Measurements from ENCODE around the gene GYPC.
"Not testable (repeated sequence)": the region's sequence is repeated elsewhere in the genome, so short reads cannot be mapped to it uniquely, and the experiment has no call there.

GYPC gene

DNA sequence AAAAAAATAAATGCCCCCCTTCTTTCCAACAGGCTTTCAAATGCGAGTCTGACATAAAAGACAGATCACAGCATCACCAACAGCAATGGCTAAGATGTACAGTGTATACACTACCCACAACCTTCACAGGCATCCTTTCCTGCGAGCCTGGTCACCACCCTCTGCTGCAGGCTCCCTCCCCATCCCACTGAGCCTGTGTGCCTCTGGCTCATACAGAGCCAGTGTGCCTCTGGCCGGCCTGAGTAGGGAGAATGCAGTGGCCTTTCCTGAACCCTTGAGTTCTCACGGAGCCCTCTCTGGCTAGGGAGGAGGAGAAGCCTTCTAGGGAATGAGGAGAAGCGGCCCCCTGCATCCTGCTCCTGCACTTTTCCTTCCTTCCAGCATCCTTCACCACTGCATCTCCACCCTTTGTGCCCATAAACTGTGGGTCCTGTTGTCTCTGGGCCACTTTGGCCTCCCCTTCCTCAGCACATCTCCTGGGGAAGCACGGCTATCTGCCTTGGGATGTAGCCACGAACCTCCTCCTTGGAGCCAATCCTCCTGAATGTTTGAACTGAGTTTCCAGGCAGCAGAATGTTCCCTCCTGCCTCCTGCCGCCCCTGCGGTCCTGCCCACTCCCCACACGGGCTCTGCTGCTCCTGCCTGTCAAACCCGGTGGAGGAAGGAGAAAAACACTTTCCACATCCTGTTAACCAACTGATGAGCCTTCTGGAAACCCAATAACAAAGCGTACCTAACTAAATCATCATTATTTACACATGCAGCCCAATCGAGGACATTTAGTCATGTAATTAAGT is 22.5 kb downstream of the GYPC start:
- no peak overlapping the region for H3K27ac ChIP-seq (ENCODE audit: low read depth, low read length)

DNA sequence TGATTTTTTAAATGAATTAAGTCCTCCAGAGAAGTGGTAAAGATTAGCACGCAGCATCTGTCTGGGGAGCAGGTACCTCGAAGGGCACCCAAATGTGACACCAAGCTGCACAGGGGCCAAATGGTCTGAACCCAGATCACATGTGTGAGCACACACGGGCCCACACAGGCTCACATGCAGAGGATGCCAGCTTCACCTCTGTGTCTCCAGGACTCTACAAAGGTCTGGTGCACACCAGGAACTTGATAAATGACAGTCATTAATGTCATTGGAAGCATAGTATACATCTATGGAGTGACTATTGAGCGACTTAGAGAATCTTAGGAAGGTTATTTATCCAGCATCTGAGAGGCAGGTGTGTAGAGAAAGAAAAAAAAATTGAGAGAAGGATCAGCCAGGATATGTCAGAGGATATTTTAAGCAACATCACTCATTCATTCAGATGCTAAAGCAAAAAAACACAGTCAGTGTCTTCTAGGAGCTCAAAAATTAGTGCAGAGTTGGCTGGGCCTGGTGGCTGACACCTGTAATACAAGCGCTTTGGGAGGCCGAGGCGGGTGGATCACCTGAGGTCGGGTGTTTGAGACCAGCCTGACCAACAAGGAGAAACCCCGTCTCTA is 23.2 kb downstream of the GYPC start:
- Histone ChIP-seq H3K36me3 (ENCODE audit: control insufficient read depth in 1 of 2, insufficient read depth in 2 of 2, low read length in 2 of 2) (no peaks in the 10 kb centered on the region), H3K27ac (ENCODE audit: low read depth, low read length) (no peak overlapping the region)

More for the DNA sequence above, 22.5 kb downstream of the GYPC start:
- Histone ChIP-seq H3K9ac (ENCODE audit: low read depth in 1 of 2, low read length in 2 of 2) (no peak overlapping the region), H3K9me3 (ENCODE audit: control insufficient read depth in 1 of 2, low read length in 2 of 2) (peaks cover 7 to 12% of the 10 kb centered on the region in 2 donors), H3K36me3 (ENCODE audit: control insufficient read depth in 1 of 2, insufficient read depth in 2 of 2, low read length in 2 of 2) (peaks cover 0 to 2% of the 10 kb centered on the region in 2 donors), H3K27me3 (ENCODE audit: control insufficient read depth in 1 of 2, insufficient read depth in 2 of 2, low read length in 2 of 2) (no peaks in the 10 kb centered on the region), H3K4me3 (ENCODE audit: low read depth in 1 of 2, low read length in 2 of 2) (no peak overlapping the region), H3K4me1 (ENCODE audit: control insufficient read depth in 1 of 2, insufficient read depth in 2 of 2, low read length in 2 of 2) (no peaks in the 10 kb centered on the region)

DNA sequence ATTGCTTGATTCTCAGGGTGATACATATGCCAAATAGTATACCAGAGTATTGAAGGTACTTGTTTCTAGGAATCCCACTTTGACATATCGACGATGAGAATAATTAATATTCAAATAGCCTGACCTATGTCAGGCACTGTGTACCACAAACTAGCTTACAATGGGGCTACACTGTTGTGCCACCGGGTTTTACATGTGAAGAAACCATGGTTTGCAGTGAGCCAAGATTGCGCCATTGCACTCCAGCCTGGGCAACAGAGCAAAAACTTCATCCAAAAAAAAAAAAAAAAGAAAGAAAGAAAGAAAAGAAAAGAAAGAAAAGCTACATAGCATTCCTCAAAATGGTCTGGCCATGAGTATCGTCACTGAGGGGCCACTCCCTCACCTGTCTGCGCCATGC is 25.5 kb downstream of the GYPC start:
- no peak overlapping the region for H3K4me3 ChIP-seq (ENCODE audit: low read depth in 1 of 2, low read length in 2 of 2)
- no peaks in the 10 kb centered on the region for H3K36me3 ChIP-seq (ENCODE audit: control insufficient read depth in 1 of 2, insufficient read depth in 2 of 2, low read length in 2 of 2)
- H3K4me1 ChIP-seq (ENCODE audit: control insufficient read depth in 1 of 2, insufficient read depth in 2 of 2, low read length in 2 of 2) = no peaks in the 10 kb centered on the region
- no peak overlapping the region for H3K9ac ChIP-seq (ENCODE audit: low read depth in 1 of 2, low read length in 2 of 2)
- H3K27me3 ChIP-seq (ENCODE audit: control insufficient read depth in 1 of 2, insufficient read depth in 2 of 2, low read length in 2 of 2) = no peaks in the 10 kb centered on the region
- H3K27ac ChIP-seq (ENCODE audit: low read depth, low read length) = no peak overlapping the region
- no peaks in the 10 kb centered on the region for H3K9me3 ChIP-seq (ENCODE audit: control insufficient read depth in 1 of 2, low read length in 2 of 2)

More for the DNA sequence above, 23.2 kb downstream of the GYPC start:
- Histone ChIP-seq H3K4me3 (ENCODE audit: low read depth in 1 of 2, low read length in 2 of 2) (no peak overlapping the region), H3K9me3 (ENCODE audit: control insufficient read depth in 1 of 2, low read length in 2 of 2) (peaks cover 7 to 12% of the 10 kb centered on the region in 2 donors), H3K27me3 (ENCODE audit: control insufficient read depth in 1 of 2, insufficient read depth in 2 of 2, low read length in 2 of 2) (no peaks in the 10 kb centered on the region), H3K4me1 (ENCODE audit: control insufficient read depth in 1 of 2, insufficient read depth in 2 of 2, low read length in 2 of 2) (no peaks in the 10 kb centered on the region), H3K9ac (ENCODE audit: low read depth in 1 of 2, low read length in 2 of 2) (no peak overlapping the region)

DNA sequence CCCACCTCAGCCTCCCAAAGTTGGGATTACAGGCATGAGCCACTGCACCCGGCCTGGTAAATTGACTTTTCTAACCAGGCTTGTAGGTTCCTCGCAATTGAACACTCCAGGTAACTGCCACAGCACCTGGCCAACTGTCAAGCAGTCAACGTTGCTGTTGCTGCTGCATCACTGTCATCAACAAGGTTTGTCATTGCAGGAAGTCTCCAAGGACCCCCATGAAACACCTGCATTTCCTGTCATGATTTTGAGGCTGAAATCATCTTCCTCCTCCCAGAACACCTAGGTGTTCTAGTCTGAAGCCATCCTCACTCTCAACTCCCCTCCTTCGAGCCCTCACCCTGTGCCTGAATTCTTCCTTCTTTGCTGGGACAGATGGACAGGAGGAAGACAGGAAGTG is 29.7 kb downstream of the GYPC start:
- Histone ChIP-seq H3K4me3 (ENCODE audit: low read depth in 1 of 2, low read length in 2 of 2) (no peak overlapping the region), H3K36me3 (ENCODE audit: control insufficient read depth in 1 of 2, insufficient read depth in 2 of 2, low read length in 2 of 2) (no peaks in the 10 kb centered on the region)

DNA sequence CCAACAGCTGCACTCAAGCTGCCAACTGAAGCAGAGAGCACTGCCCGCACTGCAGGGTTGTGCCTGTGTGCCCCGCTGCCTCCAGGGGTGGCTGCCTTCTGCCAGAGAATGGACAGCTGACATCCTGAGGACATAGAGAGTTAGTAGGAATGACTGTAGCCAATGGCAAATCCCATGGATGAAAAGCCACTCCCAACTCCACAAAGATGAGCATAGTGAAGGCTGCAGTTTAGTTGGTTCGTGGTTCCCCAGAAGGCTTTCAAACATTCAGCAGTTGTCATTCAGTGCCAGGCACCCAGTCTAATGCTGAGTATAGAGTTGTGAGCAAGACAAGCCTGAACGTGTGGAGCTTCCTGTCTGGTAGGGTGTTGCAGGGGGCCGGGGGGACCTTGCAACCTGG is 30.3 kb downstream of the GYPC start:
- Histone ChIP-seq H3K9me3 (ENCODE audit: control insufficient read depth in 1 of 2, low read length in 2 of 2) (no peaks in the 10 kb centered on the region), H3K36me3 (ENCODE audit: control insufficient read depth in 1 of 2, insufficient read depth in 2 of 2, low read length in 2 of 2) (no peaks in the 10 kb centered on the region), H3K4me3 (ENCODE audit: low read depth in 1 of 2, low read length in 2 of 2) (no peak overlapping the region), H3K4me1 (ENCODE audit: control insufficient read depth in 1 of 2, insufficient read depth in 2 of 2, low read length in 2 of 2) (no peaks in the 10 kb centered on the region), H3K9ac (ENCODE audit: low read depth in 1 of 2, low read length in 2 of 2) (no peak overlapping the region), H3K27me3 (ENCODE audit: control insufficient read depth in 1 of 2, insufficient read depth in 2 of 2, low read length in 2 of 2) (no peaks in the 10 kb centered on the region), H3K27ac (ENCODE audit: low read depth, low read length) (no peak overlapping the region)

More for the DNA sequence above, 29.7 kb downstream of the GYPC start:
- Histone ChIP-seq H3K9me3 (ENCODE audit: control insufficient read depth in 1 of 2, low read length in 2 of 2) (no peaks in the 10 kb centered on the region), H3K4me1 (ENCODE audit: control insufficient read depth in 1 of 2, insufficient read depth in 2 of 2, low read length in 2 of 2) (no peaks in the 10 kb centered on the region), H3K9ac (ENCODE audit: low read depth in 1 of 2, low read length in 2 of 2) (no peak overlapping the region), H3K27ac (ENCODE audit: low read depth, low read length) (no peak overlapping the region), H3K27me3 (ENCODE audit: control insufficient read depth in 1 of 2, insufficient read depth in 2 of 2, low read length in 2 of 2) (no peaks in the 10 kb centered on the region)

DNA sequence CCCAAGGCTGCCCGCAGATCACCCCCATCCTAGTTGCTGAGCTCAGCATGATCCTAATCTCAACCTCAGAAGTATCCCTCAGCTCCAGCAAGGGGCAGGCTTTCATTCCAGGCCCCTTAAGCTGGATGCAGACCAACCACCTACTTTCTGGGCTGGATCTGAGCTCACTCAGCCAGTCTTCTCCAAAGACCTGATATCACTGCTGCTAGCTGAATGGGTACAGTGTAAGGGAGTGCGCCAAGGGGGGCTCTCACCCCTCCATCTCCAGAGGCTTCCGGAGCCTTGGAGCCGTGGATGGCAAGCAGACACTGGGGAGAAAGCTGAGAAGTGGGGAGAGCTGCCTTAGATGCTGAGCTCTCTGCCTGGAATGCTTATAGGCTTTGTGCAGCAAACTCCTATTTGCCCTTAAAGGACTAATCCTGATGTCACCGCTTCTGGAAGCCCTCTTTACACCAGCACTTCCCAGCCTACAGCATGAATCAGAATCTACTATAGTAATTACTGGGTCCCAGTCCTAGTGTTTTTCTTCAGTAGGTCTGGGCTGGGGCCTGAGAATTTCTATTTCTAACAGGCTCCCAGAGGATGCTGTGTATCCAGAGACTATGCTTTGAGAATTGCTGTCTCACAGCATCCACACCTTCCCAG is 31.0 kb downstream of the GYPC start:
- H3K36me3 ChIP-seq (ENCODE audit: control insufficient read depth in 1 of 2, insufficient read depth in 2 of 2, low read length in 2 of 2) = no peaks in the 10 kb centered on the region
- no peaks in the 10 kb centered on the region for H3K9me3 ChIP-seq (ENCODE audit: control insufficient read depth in 1 of 2, low read length in 2 of 2)
- no peak overlapping the region for H3K9ac ChIP-seq (ENCODE audit: low read depth in 1 of 2, low read length in 2 of 2)
- H3K27ac ChIP-seq (ENCODE audit: low read depth, low read length) = no peak overlapping the region
- no peaks in the 10 kb centered on the region for H3K27me3 ChIP-seq (ENCODE audit: control insufficient read depth in 1 of 2, insufficient read depth in 2 of 2, low read length in 2 of 2)
- no peak overlapping the region for H3K4me3 ChIP-seq (ENCODE audit: low read depth in 1 of 2, low read length in 2 of 2)
- H3K4me1 ChIP-seq (ENCODE audit: control insufficient read depth in 1 of 2, insufficient read depth in 2 of 2, low read length in 2 of 2) = no peaks in the 10 kb centered on the region

DNA sequence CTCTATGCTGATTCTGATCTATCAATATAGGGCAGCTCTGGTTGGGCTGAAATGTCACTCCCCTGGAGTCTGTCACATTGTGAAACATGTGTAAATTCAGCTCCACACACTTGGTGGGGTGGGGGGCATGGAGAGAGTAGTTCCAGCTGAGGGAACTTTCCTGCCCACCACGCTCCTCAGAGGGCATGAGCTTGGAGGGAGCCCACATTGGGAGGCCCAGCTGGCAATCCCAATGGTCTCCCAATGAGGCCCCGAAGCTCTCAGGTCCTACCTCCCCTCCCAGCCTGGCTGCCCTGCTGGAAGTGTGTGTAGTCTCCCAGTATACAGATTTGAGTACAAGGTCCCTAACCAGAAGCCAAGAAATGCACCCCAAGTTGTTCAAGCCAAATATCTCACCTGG is 31.5 kb downstream of the GYPC start:
- Histone ChIP-seq H3K9ac (ENCODE audit: low read depth in 1 of 2, low read length in 2 of 2) (no peak overlapping the region), H3K36me3 (ENCODE audit: control insufficient read depth in 1 of 2, insufficient read depth in 2 of 2, low read length in 2 of 2) (no peaks in the 10 kb centered on the region), H3K9me3 (ENCODE audit: control insufficient read depth in 1 of 2, low read length in 2 of 2) (no peaks in the 10 kb centered on the region), H3K4me3 (ENCODE audit: low read depth in 1 of 2, low read length in 2 of 2) (no peak overlapping the region), H3K4me1 (ENCODE audit: control insufficient read depth in 1 of 2, insufficient read depth in 2 of 2, low read length in 2 of 2) (no peaks in the 10 kb centered on the region), H3K27ac (ENCODE audit: low read depth, low read length) (no peak overlapping the region), H3K27me3 (ENCODE audit: control insufficient read depth in 1 of 2, insufficient read depth in 2 of 2, low read length in 2 of 2) (no peaks in the 10 kb centered on the region)

DNA sequence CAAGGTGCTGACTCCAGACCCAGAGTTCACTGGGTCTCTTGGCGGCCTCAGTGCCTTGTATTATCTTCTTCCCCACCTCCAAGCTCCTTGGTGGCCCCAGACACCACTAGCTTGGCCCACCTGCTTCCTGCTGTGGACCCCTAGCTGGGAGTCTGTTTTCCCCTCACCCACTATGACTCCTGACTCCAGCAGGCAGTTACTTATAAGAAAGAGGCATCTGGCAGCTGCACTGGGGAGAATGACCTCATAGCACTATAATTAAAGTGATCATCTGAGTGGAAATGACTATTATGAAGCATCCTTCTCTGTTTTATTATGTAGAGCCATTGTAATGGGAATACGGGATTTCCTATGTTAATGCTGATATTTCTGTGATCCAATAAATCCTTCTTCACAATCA is 32.6 kb downstream of the GYPC start:
- H3K27ac ChIP-seq (ENCODE audit: low read depth, low read length); H3K9ac ChIP-seq (ENCODE audit: low read depth in 1 of 2, low read length in 2 of 2); H3K4me1 ChIP-seq (ENCODE audit: control insufficient read depth in 1 of 2, insufficient read depth in 2 of 2, low read length in 2 of 2); H3K36me3 ChIP-seq (ENCODE audit: control insufficient read depth in 1 of 2, insufficient read depth in 2 of 2, low read length in 2 of 2); H3K27me3 ChIP-seq (ENCODE audit: control insufficient read depth in 1 of 2, insufficient read depth in 2 of 2, low read length in 2 of 2); H3K4me3 ChIP-seq (ENCODE audit: low read depth in 1 of 2, low read length in 2 of 2); H3K9me3 ChIP-seq (ENCODE audit: control insufficient read depth in 1 of 2, low read length in 2 of 2): not testable (repeated sequence)

DNA sequence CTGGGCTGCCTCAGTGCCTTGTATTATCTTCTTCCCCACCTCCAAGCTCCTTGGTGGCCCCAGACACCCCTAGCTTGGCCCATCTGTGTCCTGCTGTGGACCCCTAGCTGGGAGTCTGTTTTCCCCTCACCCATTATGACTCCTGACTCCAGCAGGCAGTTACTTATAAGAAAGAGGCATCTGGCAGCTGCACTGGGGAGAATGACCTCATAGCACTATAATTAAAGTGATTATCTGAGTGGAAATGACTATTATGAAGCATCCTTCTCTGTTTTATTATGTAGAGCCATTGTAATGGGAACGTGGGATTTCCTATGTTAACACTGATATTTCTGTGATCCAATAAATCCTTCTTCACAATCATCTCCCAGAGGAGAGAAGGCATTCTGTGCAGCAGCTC is 36.3 kb downstream of the GYPC start:
- not testable (repeated sequence) for H3K4me1 ChIP-seq (ENCODE audit: control insufficient read depth in 1 of 2, insufficient read depth in 2 of 2, low read length in 2 of 2); H3K4me3 ChIP-seq (ENCODE audit: low read depth in 1 of 2, low read length in 2 of 2); H3K9ac ChIP-seq (ENCODE audit: low read depth in 1 of 2, low read length in 2 of 2); H3K9me3 ChIP-seq (ENCODE audit: control insufficient read depth in 1 of 2, low read length in 2 of 2); H3K27me3 ChIP-seq (ENCODE audit: control insufficient read depth in 1 of 2, insufficient read depth in 2 of 2, low read length in 2 of 2); H3K27ac ChIP-seq (ENCODE audit: low read depth, low read length)
- peaks cover 0 to 13% of the 10 kb centered on the region in 2 donors for H3K36me3 ChIP-seq (ENCODE audit: control insufficient read depth in 1 of 2, insufficient read depth in 2 of 2, low read length in 2 of 2)

DNA sequence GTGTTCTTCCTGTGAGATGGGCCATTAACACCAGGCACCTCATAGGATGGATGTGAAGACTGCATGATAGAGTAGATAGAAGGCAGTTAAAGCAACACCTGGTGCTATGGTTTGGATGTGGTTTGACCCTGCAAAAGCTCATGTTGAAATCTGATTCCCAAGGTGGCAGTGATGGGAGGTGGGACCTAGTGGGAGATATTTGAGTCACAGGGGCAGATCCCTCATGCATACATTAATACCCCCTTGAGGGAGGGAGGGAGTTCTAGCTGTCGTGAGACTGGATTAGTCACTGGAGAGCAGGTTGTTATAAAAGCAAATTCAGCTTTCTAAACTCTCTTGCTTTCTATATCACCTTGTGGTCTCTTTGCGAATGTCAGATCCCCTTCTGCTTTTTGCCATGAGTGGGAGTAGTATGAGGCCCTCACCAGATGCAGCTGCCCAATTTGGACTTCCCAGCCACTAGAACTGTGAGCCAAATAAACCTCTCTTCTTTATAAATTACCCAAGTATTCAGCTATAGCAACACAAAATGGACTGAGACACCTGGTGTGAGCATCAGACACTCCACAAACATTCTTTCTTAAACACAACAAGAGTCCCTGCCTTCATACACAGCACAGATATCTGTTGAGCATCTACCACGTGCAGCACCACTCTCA is 37.1 kb downstream of the GYPC start:
- H3K36me3 ChIP-seq (ENCODE audit: control insufficient read depth in 1 of 2, insufficient read depth in 2 of 2, low read length in 2 of 2) = peaks cover 0 to 13% of the 10 kb centered on the region in 2 donors

More for the DNA sequence above, 37.1 kb downstream of the GYPC start:
- not testable (repeated sequence) for H3K4me3 ChIP-seq (ENCODE audit: low read depth in 1 of 2, low read length in 2 of 2); H3K9ac ChIP-seq (ENCODE audit: low read depth in 1 of 2, low read length in 2 of 2); H3K4me1 ChIP-seq (ENCODE audit: control insufficient read depth in 1 of 2, insufficient read depth in 2 of 2, low read length in 2 of 2); H3K27me3 ChIP-seq (ENCODE audit: control insufficient read depth in 1 of 2, insufficient read depth in 2 of 2, low read length in 2 of 2); H3K9me3 ChIP-seq (ENCODE audit: control insufficient read depth in 1 of 2, low read length in 2 of 2); H3K27ac ChIP-seq (ENCODE audit: low read depth, low read length)
